ENCODE measurements around the gene SYP. TPM values are rescaled to one million over a fixed set of nuclear protein-coding genes. Genes with fewer than 3 reads are reported as not detected.

Gene SYP
- total RNA-seq, 1 experiment from 2014 or later, result 7.0 TPM

DNA sequence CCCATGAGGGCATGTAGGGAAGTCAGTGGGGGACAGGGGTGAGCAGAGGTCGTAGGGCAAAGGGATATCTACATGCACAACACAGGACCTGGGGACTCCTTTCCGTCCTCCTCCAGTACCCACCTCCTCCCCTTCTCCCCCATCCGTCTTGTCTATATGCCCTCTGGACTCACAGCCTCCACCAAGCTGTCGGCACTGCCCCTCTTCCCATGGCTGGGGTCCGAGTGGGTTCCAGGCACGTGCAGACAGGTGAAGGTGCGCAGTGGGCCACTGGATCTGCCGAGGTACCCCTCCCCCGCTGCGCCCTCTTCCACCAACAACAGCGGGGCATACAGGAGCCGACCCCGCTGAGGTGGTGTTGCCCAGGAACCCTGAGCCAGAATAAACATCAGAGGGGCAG is 5.5 kb upstream of the SYP start:
- Mint-ChIP-seq H3K27ac (no peak overlapping the region), H3K4me3 (no peak overlapping the region), H3K4me1 (peaks cover 3% of the 10 kb centered on the region), H3K9me3 (no peaks in the 10 kb centered on the region), H3K27me3 (ENCODE audit: low read depth) (no peaks in the 10 kb centered on the region; the same call in 1 of the 2 replicates), H3K36me3 (no peaks in the 10 kb centered on the region)
- CTCF ChIA-PET, result no interaction called here
- POLR2A ChIA-PET, result no interaction called here
- TF ChIP-seq ELF4 (CRISPR knock-in tag; IDR thresholded peaks at IDR 0.05; ENCODE audit: low read depth) (no peak), HMGA2 (CRISPR knock-in tag; IDR thresholded peaks at IDR 0.05) (no peak), CREB1 (CRISPR knock-in tag; IDR thresholded peaks at IDR 0.05) (no peak), RORB (CRISPR knock-in tag; IDR thresholded peaks at IDR 0.05) (no peak), TEAD4 (CRISPR knock-in tag; IDR thresholded peaks at IDR 0.05) (no peak), FOXJ3 (CRISPR knock-in tag; IDR thresholded peaks at IDR 0.05; ENCODE audit: borderline replicate concordance) (no peak), USF2 (CRISPR knock-in tag; IDR thresholded peaks at IDR 0.05) (no peak), E2F1 (CRISPR knock-in tag; IDR thresholded peaks at IDR 0.05) (no peak), TEAD1 (CRISPR knock-in tag; IDR thresholded peaks at IDR 0.05) (no peak), JAZF1 (CRISPR knock-in tag; IDR thresholded peaks at IDR 0.05) (no peak), ZMAT4 (CRISPR knock-in tag; IDR thresholded peaks at IDR 0.05) (no peak), CREM (CRISPR knock-in tag; IDR thresholded peaks at IDR 0.05) (no peak), ZNF219 (CRISPR knock-in tag; IDR thresholded peaks at IDR 0.05; ENCODE audit: borderline replicate concordance) (no peak), SP1 (CRISPR knock-in tag; conservative IDR thresholded peaks at IDR 0.05) (no peak), SOX15 (CRISPR knock-in tag; IDR thresholded peaks at IDR 0.05) (no peak)
- TF ChIP-seq, protein P1, sequence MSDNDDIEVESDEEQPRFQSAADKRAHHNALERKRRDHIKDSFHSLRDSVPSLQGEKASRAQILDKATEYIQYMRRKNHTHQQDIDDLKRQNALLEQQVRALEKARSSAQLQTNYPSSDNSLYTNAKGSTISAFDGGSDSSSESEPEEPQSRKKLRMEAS (CRISPR knock-in tag; IDR thresholded peaks at IDR 0.05), result no peak
- TF ChIP-seq, protein P2, sequence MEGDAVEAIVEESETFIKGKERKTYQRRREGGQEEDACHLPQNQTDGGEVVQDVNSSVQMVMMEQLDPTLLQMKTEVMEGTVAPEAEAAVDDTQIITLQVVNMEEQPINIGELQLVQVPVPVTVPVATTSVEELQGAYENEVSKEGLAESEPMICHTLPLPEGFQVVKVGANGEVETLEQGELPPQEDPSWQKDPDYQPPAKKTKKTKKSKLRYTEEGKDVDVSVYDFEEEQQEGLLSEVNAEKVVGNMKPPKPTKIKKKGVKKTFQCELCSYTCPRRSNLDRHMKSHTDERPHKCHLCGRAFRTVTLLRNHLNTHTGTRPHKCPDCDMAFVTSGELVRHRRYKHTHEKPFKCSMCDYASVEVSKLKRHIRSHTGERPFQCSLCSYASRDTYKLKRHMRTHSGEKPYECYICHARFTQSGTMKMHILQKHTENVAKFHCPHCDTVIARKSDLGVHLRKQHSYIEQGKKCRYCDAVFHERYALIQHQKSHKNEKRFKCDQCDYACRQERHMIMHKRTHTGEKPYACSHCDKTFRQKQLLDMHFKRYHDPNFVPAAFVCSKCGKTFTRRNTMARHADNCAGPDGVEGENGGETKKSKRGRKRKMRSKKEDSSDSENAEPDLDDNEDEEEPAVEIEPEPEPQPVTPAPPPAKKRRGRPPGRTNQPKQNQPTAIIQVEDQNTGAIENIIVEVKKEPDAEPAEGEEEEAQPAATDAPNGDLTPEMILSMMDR (IDR thresholded peaks at IDR 0.05), result no peak
- TF ChIP-seq, protein P3, sequence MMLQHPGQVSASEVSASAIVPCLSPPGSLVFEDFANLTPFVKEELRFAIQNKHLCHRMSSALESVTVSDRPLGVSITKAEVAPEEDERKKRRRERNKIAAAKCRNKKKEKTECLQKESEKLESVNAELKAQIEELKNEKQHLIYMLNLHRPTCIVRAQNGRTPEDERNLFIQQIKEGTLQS (CRISPR knock-in tag; conservative IDR thresholded peaks at IDR 0.05), result no peak
- no peak for DNase-seq (ENCODE audit: low spot score)
- ATAC-seq, result no peak

- ChIA-PET POLR2A (no interaction called here), CTCF (no interaction called here)
- ATAC-seq (no peak), DNase-seq (ENCODE audit: low spot score) (no peak)
- Mint-ChIP-seq H3K4me1 (peaks cover 5% of the 10 kb centered on the region), H3K36me3 (no peaks in the 10 kb centered on the region), H3K27me3 (ENCODE audit: low read depth) (no peaks in the 10 kb centered on the region; the same call in 1 of the 2 replicates), H3K4me3 (no peak overlapping the region), H3K27ac (no peak overlapping the region), H3K9me3 (no peaks in the 10 kb centered on the region)
- TF ChIP-seq, protein P1 (CRISPR knock-in tag; IDR thresholded peaks at IDR 0.05), result no peak
- TF ChIP-seq NR3C1 (CRISPR knock-in tag; conservative IDR thresholded peaks at IDR 0.05; ENCODE audit: low read depth) (no peak), ZNF317 (CRISPR knock-in tag; IDR thresholded peaks at IDR 0.05; ENCODE audit: borderline replicate concordance, low read depth) (no peak), MXD4 (CRISPR knock-in tag; IDR thresholded peaks at IDR 0.05; ENCODE audit: borderline replicate concordance) (no peak), ZNF232 (CRISPR knock-in tag; IDR thresholded peaks at IDR 0.05) (no peak), ATF1 (CRISPR knock-in tag; IDR thresholded peaks at IDR 0.05) (no peak), IRF1 (CRISPR knock-in tag; IDR thresholded peaks at IDR 0.05) (no peak)
- TF ChIP-seq, protein P4, sequence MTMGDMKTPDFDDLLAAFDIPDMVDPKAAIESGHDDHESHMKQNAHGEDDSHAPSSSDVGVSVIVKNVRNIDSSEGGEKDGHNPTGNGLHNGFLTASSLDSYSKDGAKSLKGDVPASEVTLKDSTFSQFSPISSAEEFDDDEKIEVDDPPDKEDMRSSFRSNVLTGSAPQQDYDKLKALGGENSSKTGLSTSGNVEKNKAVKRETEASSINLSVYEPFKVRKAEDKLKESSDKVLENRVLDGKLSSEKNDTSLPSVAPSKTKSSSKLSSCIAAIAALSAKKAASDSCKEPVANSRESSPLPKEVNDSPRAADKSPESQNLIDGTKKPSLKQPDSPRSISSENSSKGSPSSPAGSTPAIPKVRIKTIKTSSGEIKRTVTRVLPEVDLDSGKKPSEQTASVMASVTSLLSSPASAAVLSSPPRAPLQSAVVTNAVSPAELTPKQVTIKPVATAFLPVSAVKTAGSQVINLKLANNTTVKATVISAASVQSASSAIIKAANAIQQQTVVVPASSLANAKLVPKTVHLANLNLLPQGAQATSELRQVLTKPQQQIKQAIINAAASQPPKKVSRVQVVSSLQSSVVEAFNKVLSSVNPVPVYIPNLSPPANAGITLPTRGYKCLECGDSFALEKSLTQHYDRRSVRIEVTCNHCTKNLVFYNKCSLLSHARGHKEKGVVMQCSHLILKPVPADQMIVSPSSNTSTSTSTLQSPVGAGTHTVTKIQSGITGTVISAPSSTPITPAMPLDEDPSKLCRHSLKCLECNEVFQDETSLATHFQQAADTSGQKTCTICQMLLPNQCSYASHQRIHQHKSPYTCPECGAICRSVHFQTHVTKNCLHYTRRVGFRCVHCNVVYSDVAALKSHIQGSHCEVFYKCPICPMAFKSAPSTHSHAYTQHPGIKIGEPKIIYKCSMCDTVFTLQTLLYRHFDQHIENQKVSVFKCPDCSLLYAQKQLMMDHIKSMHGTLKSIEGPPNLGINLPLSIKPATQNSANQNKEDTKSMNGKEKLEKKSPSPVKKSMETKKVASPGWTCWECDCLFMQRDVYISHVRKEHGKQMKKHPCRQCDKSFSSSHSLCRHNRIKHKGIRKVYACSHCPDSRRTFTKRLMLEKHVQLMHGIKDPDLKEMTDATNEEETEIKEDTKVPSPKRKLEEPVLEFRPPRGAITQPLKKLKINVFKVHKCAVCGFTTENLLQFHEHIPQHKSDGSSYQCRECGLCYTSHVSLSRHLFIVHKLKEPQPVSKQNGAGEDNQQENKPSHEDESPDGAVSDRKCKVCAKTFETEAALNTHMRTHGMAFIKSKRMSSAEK (CRISPR knock-in tag; IDR thresholded peaks at IDR 0.05; ENCODE audit: borderline replicate concordance), result no peak
- TF ChIP-seq, protein P5, sequence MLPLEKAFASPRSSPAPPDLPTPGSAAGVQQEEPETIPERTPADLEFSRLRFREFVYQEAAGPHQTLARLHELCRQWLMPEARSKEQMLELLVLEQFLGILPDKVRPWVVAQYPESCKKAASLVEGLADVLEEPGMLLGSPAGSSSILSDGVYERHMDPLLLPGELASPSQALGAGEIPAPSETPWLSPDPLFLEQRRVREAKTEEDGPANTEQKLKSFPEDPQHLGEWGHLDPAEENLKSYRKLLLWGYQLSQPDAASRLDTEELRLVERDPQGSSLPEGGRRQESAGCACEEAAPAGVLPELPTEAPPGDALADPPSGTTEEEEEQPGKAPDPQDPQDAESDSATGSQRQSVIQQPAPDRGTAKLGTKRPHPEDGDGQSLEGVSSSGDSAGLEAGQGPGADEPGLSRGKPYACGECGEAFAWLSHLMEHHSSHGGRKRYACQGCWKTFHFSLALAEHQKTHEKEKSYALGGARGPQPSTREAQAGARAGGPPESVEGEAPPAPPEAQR (CRISPR knock-in tag; IDR thresholded peaks at IDR 0.05), result no peak
These were observed 4.7 kb upstream of the SYP start for GRCh38 chrX:49204709-49205108.
